ENCODE data around the gene ZNF189.

DNA sequence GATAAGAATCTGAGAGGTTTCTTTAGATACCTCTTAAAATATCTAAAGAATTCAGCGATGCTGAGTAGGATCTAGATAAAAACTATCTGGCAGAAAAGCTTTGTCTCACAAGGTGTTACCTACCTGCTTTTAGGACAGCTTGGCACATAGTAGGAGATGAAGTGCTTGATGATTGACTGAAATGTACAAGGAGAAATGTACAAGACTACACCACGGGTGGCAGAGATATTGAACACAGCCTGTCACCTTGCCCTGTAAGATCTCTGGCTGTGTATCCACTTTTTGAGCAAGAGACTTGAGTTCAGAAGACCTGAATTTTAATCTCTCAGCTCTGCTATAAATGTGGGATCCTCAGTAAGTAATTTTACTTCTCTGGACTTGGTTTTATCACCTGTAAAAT, 21.2 kb downstream of the ZNF189 start:
- TF ChIP-seq POLR2A (IDR thresholded peaks at IDR 0.05), result no peak
- TF ChIP-seq, protein P1, sequence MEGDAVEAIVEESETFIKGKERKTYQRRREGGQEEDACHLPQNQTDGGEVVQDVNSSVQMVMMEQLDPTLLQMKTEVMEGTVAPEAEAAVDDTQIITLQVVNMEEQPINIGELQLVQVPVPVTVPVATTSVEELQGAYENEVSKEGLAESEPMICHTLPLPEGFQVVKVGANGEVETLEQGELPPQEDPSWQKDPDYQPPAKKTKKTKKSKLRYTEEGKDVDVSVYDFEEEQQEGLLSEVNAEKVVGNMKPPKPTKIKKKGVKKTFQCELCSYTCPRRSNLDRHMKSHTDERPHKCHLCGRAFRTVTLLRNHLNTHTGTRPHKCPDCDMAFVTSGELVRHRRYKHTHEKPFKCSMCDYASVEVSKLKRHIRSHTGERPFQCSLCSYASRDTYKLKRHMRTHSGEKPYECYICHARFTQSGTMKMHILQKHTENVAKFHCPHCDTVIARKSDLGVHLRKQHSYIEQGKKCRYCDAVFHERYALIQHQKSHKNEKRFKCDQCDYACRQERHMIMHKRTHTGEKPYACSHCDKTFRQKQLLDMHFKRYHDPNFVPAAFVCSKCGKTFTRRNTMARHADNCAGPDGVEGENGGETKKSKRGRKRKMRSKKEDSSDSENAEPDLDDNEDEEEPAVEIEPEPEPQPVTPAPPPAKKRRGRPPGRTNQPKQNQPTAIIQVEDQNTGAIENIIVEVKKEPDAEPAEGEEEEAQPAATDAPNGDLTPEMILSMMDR (IDR thresholded peaks at IDR 0.05 in 4 of 5, conservative IDR thresholded peaks at IDR 0.05 in 1 of 5), result no peak
